ENCODE results near the gene NAPG.
"Not testable (repeated sequence)": the region's sequence is repeated elsewhere in the genome, so short reads cannot be mapped to it uniquely, and the experiment has no call there.

The NAPG gene

DNA sequence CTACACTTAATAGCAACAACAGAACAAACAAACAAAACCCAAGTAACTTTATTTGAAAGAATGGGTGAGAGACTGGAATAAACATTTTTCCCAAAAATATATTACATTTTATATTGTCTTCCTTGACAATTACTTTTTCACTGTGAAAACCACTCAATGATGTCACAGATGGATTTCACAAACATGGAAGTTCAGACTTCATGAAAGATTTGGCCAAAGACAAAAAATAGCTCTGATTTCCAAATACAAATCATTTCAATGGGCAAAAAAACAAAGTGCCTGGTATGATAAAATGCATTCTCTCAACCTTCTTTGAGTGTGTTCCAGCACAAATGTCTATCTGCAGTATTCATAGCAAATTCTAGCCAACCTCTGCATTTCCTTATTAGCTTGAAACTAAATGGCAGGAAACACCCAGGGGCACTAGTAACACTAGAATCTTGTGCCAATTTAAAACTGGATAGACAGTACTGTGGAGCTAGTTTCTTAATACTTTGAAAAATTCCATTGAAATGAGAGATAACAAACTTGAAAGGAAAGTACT lies 28.5 kb upstream of the NAPG start:
- no peak for DNase-seq
- no peaks in the 10 kb centered on the region for H3K36me3 Mint-ChIP-seq (ENCODE audit: low read depth)
- peaks cover 11% of the 10 kb centered on the region for H3K4me1 Mint-ChIP-seq
- H3K27ac Mint-ChIP-seq = no peak overlapping the region
- no peak overlapping the region for H3K4me3 Mint-ChIP-seq
- peaks cover 7% of the 10 kb centered on the region for H3K27me3 Mint-ChIP-seq
- peaks cover 4% of the 10 kb centered on the region for H3K9me3 Mint-ChIP-seq
- no peak for ATAC-seq

GRCh38 chr18:10499230-10499629 lies 26.6 kb upstream of the NAPG start:
- peaks cover 12% of the 10 kb centered on the region for H3K27me3 Mint-ChIP-seq
- peak; percentile 98 for ATAC-seq
- peaks cover 11% of the 10 kb centered on the region for H3K4me1 Mint-ChIP-seq

GRCh38 chr18:10500038-10500437 lies 25.8 kb upstream of the NAPG start:
- DNase-seq (no peak), ATAC-seq (no peak)
- Mint-ChIP-seq H3K27me3 (peaks cover 19% of the 10 kb centered on the region), H3K27ac (no peak overlapping the region), H3K36me3 (ENCODE audit: low read depth) (peaks cover 4% of the 10 kb centered on the region), H3K9me3 (peaks cover 8% of the 10 kb centered on the region), H3K4me3 (no peak overlapping the region), H3K4me1 (peaks cover 11% of the 10 kb centered on the region)

More at GRCh38 chr18:10499230-10499629, 26.6 kb upstream of the NAPG start:
- Mint-ChIP-seq H3K27ac (no peak overlapping the region), H3K36me3 (ENCODE audit: low read depth) (no peaks in the 10 kb centered on the region), H3K9me3 (peaks cover 4% of the 10 kb centered on the region), H3K4me3 (no peak overlapping the region)
- DNase-seq = no peak

DNA sequence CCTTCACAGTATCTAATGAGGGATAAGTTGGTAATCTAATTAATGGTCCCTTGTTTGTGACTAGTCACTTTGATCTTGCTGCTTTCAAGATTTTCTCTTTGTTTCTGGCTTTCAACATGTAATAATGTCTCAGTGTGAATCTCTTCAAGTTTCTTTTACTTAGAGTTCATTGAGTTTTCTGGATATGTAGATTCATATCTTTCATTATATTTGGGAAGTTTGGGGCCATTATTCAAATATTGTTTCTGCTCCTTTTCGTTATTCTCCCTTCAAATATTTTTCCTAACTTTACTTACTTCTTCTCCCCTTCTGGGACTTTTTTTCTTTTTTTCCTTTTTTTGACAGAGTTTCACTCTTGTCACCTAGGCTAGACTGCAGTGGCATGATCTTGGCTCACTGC lies 21.1 kb upstream of the NAPG start:
- Mint-ChIP-seq H3K27ac (no peak overlapping the region), H3K27me3 (peaks cover 17% of the 10 kb centered on the region), H3K4me3 (no peak overlapping the region)

DNA sequence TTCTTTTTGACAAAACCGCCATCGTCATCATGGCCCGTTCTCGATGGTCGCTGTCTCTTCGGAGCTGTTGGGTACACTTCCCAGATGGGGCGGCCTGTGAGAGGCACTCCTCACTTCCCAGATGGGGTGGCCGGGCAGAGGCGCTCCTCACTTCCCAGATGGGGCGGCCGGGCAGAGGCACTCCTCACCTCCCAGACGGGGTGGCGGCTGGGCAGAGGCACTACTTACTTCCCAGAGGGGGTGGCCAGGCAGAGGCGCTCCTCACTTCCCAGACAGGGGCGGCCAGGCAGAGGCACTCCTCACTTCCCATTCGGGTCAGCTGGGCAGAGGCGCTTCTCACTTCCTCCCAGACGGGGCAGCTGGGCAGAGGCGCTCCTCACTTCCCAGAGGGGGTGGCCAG lies 19.9 kb upstream of the NAPG start:
- H3K27ac Mint-ChIP-seq; H3K4me3 Mint-ChIP-seq; ATAC-seq; H3K4me1 Mint-ChIP-seq; DNase-seq; H3K36me3 Mint-ChIP-seq (ENCODE audit: low read depth): not testable (repeated sequence)
- peaks cover 16% of the 10 kb centered on the region for H3K27me3 Mint-ChIP-seq
- peaks cover 18% of the 10 kb centered on the region for H3K9me3 Mint-ChIP-seq

More for the DNA sequence above, 21.1 kb upstream of the NAPG start:
- Mint-ChIP-seq H3K4me1 (peaks cover 3% of the 10 kb centered on the region), H3K9me3 (peaks cover 22% of the 10 kb centered on the region), H3K36me3 (ENCODE audit: low read depth) (peaks cover 8% of the 10 kb centered on the region)
- ATAC-seq = no peak
- DNase-seq = no peak

DNA sequence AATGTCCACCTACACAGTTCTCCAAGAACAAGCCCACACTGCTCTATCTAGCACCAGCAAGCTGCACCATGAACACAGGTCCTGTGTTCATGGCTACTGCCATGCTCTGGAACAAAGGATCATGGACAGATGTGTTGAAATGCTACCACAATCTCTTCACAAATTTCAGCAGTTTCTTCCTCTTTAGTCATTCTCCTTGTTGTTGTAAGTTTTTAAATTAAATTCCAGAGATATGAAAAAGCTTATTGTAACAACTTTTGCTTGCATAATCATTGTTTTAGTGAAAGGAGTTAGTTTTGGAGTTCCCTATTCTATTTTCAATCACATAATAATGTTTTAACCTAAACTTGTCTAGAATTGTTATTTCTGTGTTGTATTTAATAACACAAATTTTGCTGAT lies 17.2 kb upstream of the NAPG start:
- no peaks in the 10 kb centered on the region for H3K4me1 Mint-ChIP-seq
- H3K36me3 Mint-ChIP-seq (ENCODE audit: low read depth) = peaks cover 8% of the 10 kb centered on the region
- H3K27ac Mint-ChIP-seq = no peak overlapping the region
- peaks cover 18% of the 10 kb centered on the region for H3K9me3 Mint-ChIP-seq
- DNase-seq (no peak), ATAC-seq (no peak)
- no peak overlapping the region for H3K4me3 Mint-ChIP-seq
- peaks cover 10% of the 10 kb centered on the region for H3K27me3 Mint-ChIP-seq

GRCh38 chr18:10511236-10511635 lies 14.6 kb upstream of the NAPG start:
- peaks cover 11% of the 10 kb centered on the region for H3K27me3 Mint-ChIP-seq
- peaks cover 14% of the 10 kb centered on the region for H3K9me3 Mint-ChIP-seq
- H3K36me3 Mint-ChIP-seq (ENCODE audit: low read depth) = peaks cover 4% of the 10 kb centered on the region
- no peak for DNase-seq
- no peak overlapping the region for H3K4me3 Mint-ChIP-seq
- no peak overlapping the region for H3K27ac Mint-ChIP-seq
- no peak for ATAC-seq
- no peaks in the 10 kb centered on the region for H3K4me1 Mint-ChIP-seq

GRCh38 chr18:10514082-10514481 lies 11.7 kb upstream of the NAPG start:
- Mint-ChIP-seq H3K9me3 (no peaks in the 10 kb centered on the region), H3K4me1 (no peaks in the 10 kb centered on the region), H3K4me3 (no peak overlapping the region), H3K36me3 (ENCODE audit: low read depth) (no peaks in the 10 kb centered on the region), H3K27ac (no peak overlapping the region), H3K27me3 (peaks cover 21% of the 10 kb centered on the region)
- DNase-seq = no peak
- ATAC-seq = no peak

GRCh38 chr18:10514601-10515000 lies 11.2 kb upstream of the NAPG start:
- no peak overlapping the region for H3K4me3 Mint-ChIP-seq
- no peak overlapping the region for H3K27ac Mint-ChIP-seq
- H3K9me3 Mint-ChIP-seq = no peaks in the 10 kb centered on the region
- DNase-seq = no peak
- H3K27me3 Mint-ChIP-seq = peaks cover 25% of the 10 kb centered on the region
- no peaks in the 10 kb centered on the region for H3K36me3 Mint-ChIP-seq (ENCODE audit: low read depth)
- no peak for ATAC-seq
- peaks cover 1% of the 10 kb centered on the region for H3K4me1 Mint-ChIP-seq

- Mint-ChIP-seq H3K4me1 (peaks cover 6% of the 10 kb centered on the region), H3K4me3 (no peak overlapping the region), H3K9me3 (no peaks in the 10 kb centered on the region), H3K27ac (no peak overlapping the region), H3K36me3 (ENCODE audit: low read depth) (no peaks in the 10 kb centered on the region), H3K27me3 (peaks cover 25% of the 10 kb centered on the region)
- ATAC-seq (no peak), DNase-seq (no peak)
Measured at GRCh38 chr18:10515456-10515855, 10.4 kb upstream of the NAPG start.

DNA sequence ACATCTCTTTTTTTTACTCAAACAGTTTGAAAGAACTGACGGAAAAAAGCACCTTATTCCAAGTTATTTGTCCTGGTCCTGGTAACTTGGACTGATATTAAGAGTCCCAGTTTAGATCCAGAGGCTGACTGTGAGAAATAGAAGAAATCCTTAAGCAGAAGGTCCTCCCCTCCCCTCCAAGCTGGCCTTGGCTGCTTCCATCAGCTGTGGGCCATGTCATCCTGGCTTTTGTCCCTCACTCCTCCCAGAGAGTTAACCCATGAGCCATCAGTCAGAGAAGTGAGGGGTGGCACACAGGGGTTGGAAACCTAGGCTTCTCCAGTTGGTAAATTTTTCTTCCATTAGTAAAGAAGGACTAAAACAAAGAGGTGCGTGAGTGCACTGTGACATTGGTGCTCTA lies 9.7 kb upstream of the NAPG start:
- H3K4me1 Mint-ChIP-seq = peaks cover 6% of the 10 kb centered on the region
- no peak overlapping the region for H3K4me3 Mint-ChIP-seq
- peaks cover 25% of the 10 kb centered on the region for H3K27me3 Mint-ChIP-seq
- no peaks in the 10 kb centered on the region for H3K36me3 Mint-ChIP-seq (ENCODE audit: low read depth)
- DNase-seq (no peak), ATAC-seq (no peak)
- no peak overlapping the region for H3K27ac Mint-ChIP-seq
- H3K9me3 Mint-ChIP-seq = no peaks in the 10 kb centered on the region

GRCh38 chr18:10518595-10519255 lies 7.1 kb upstream of the NAPG start:
- no peak for ATAC-seq

GRCh38 chr18:10519366-10519765 lies 6.5 kb upstream of the NAPG start:
- no peak overlapping the region for H3K27ac Mint-ChIP-seq
- H3K4me1 Mint-ChIP-seq = peaks cover 12% of the 10 kb centered on the region
- H3K36me3 Mint-ChIP-seq (ENCODE audit: low read depth) = no peaks in the 10 kb centered on the region
- ATAC-seq = no peak
- no peak overlapping the region for H3K4me3 Mint-ChIP-seq
- peaks cover 20% of the 10 kb centered on the region for H3K27me3 Mint-ChIP-seq
- H3K9me3 Mint-ChIP-seq = no peaks in the 10 kb centered on the region
- no peak for DNase-seq

More at GRCh38 chr18:10518595-10519255, 7.1 kb upstream of the NAPG start:
- Mint-ChIP-seq H3K36me3 (ENCODE audit: low read depth) (no peaks in the 10 kb centered on the region), H3K4me3 (no peak overlapping the region), H3K4me1 (peaks cover 6% of the 10 kb centered on the region), H3K27me3 (peaks cover 26% of the 10 kb centered on the region), H3K9me3 (no peaks in the 10 kb centered on the region), H3K27ac (no peak overlapping the region)
- DNase-seq = no peak

GRCh38 chr18:10519999-10520935 lies 5.6 kb upstream of the NAPG start:
- peak; percentile 62 for DNase-seq
- no peaks in the 10 kb centered on the region for H3K9me3 Mint-ChIP-seq
- ATAC-seq = peak; percentile 72
- no peak overlapping the region for H3K4me3 Mint-ChIP-seq
- H3K27me3 Mint-ChIP-seq = peaks cover 20% of the 10 kb centered on the region
- peaks cover 21% of the 10 kb centered on the region for H3K4me1 Mint-ChIP-seq
- H3K36me3 Mint-ChIP-seq (ENCODE audit: low read depth) = no peaks in the 10 kb centered on the region
- no peak overlapping the region for H3K27ac Mint-ChIP-seq

- DNase-seq (no peak), ATAC-seq (no peak)
- Mint-ChIP-seq H3K36me3 (ENCODE audit: low read depth) (no peaks in the 10 kb centered on the region), H3K4me1 (peaks cover 28% of the 10 kb centered on the region), H3K9me3 (no peaks in the 10 kb centered on the region), H3K27ac (no peak overlapping the region), H3K4me3 (no peak overlapping the region), H3K27me3 (peaks cover 17% of the 10 kb centered on the region)
Measured at GRCh38 chr18:10521566-10521965, 4.3 kb upstream of the NAPG start.
